Naive B cell (primary cell): ENCODE results near the gene SPATA16. TPM values are rescaled to one million over a fixed set of nuclear protein-coding genes. Genes with fewer than 3 reads are reported as not detected.

Experiments used
- ATAC-seq, 2 donors: fragments of 150-1000 bp; cut with Tn5 transposase; 2 replicates each; pipeline ENCODE4 v1.10.0; 2021; ENCODE audit warnings: low read depth in 2 of 2, mild to moderate bottlenecking in 2 of 2, moderate library complexity in 2 of 2
- DNase-seq: peaks from one replicate; pipeline ENCODE4 v3.0.0; 2022
- H3K27ac Mint-ChIP-seq, 6 donors: one replicate each; pipeline ENCODE4 v1.8.0; 2020 to 2022; ENCODE audit warnings: mild to moderate bottlenecking in 6 of 6, mixed read lengths in 6 of 6, moderate library complexity in 5 of 6, inconsistent platforms in 2 of 6
- H3K27me3 Mint-ChIP-seq, 3 donors: one replicate each; pipeline ENCODE4 v1.8.0; 2021 to 2022; ENCODE audit warnings: mixed read lengths in 3 of 3, mild to moderate bottlenecking in 1 of 3
- H3K36me3 Mint-ChIP-seq, 2 donors: one replicate each; pipeline ENCODE4 v1.8.0; 2020 to 2022; ENCODE audit warnings: mixed read lengths in 2 of 2, inconsistent platforms in 1 of 2, mild to moderate bottlenecking in 1 of 2
- H3K4me1 Mint-ChIP-seq, 3 donors: one replicate each; pipeline ENCODE4 v1.8.0; 2020 to 2022; ENCODE audit warnings: mixed read lengths in 3 of 3, inconsistent platforms in 1 of 3, mild to moderate bottlenecking in 1 of 3, moderate library complexity in 1 of 3
- H3K4me3 Mint-ChIP-seq, 8 donors: one replicate each; pipeline ENCODE4 v1.8.0; 2020 to 2022; ENCODE audit warnings: mild to moderate bottlenecking in 8 of 8, mixed read lengths in 8 of 8, moderate library complexity in 8 of 8, inconsistent platforms in 2 of 8
- H3K9me3 Mint-ChIP-seq, 7 donors: one replicate each; pipeline ENCODE4 v1.8.0; 2020 to 2022; ENCODE audit warnings: mixed read lengths in 7 of 7, mild to moderate bottlenecking in 5 of 7, inconsistent platforms in 2 of 7, moderate library complexity in 1 of 7
- polyA plus RNA-seq, 6 donors: library from polyadenylated mRNA; unstranded; fragments of 300-500 nt; fragmentation: Illumina TruSeq; gene quantifications; one replicate each; pipeline ENCODE4 v1.2.3, GENCODE V29; 2021; ENCODE audit warnings: low read depth in 6 of 6

The SPATA16 gene
- polyA plus RNA-seq, 6 donors from 2014 or later = not detected

DNA sequence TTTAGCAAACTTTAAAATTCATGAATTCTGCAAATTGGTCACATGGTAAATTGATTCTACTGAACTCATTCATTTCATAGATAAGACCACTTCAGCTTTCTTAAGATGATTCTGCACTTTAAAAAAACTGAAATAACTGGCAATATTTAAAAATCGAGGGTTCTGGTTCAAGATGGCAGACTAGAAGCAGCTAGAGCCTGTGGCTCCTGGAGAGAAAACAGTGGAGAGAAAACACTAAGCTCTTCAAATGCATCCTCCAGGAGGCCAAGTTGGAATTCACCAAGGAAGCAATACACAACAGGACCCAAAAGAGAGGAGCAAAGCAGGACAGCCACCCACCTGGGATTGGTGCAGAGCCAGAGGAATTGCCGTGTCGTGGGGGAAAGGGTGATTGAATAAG, 132.1 kb downstream of the SPATA16 start:
- no peaks in the 10 kb centered on the region for H3K4me1 Mint-ChIP-seq
- ATAC-seq = no peak

GRCh38 chr3:173007079-173007723, 133.8 kb downstream of the SPATA16 start:
- H3K36me3 Mint-ChIP-seq = no peaks in the 10 kb centered on the region
- no peak overlapping the region for H3K27ac Mint-ChIP-seq
- H3K27me3 Mint-ChIP-seq = no peaks in the 10 kb centered on the region
- H3K4me1 Mint-ChIP-seq = no peaks in the 10 kb centered on the region
- ATAC-seq (no peak), DNase-seq (no peak)
- peaks cover 0 to 4% (median 0%) of the 10 kb centered on the region in 7 donors for H3K9me3 Mint-ChIP-seq
- no peak overlapping the region for H3K4me3 Mint-ChIP-seq

More for the DNA sequence above, 132.1 kb downstream of the SPATA16 start:
- Mint-ChIP-seq H3K9me3 (peaks cover 0 to 5% (median 0%) of the 10 kb centered on the region in 7 donors), H3K4me3 (no peak overlapping the region), H3K27ac (no peak overlapping the region), H3K36me3 (no peaks in the 10 kb centered on the region), H3K27me3 (no peaks in the 10 kb centered on the region)
- no peak for DNase-seq

DNA sequence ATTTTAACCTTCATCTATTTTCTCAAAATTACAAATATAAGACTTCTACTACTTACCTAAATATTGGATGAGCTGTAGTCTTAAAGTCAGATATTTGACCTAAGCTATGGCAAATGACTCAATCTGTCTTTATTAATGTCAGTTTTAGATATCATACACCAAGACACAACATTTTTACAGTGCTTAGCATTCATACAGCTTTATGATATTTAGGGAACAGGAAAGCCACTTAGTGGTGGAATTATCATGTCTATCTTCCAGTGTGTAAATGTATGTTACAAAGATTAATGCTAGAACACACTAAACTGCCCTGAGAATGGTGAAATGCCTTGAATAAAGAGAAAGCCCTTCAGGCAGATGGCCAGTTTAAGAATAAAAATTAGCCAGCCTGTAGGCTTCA, 135.0 kb downstream of the SPATA16 start:
- Mint-ChIP-seq H3K4me1 (no peaks in the 10 kb centered on the region), H3K36me3 (no peaks in the 10 kb centered on the region), H3K4me3 (no peak overlapping the region), H3K27ac (no peak overlapping the region), H3K9me3 (peaks cover 0 to 5% (median 0%) of the 10 kb centered on the region in 7 donors), H3K27me3 (no peaks in the 10 kb centered on the region)
- no peak for DNase-seq
- no peak for ATAC-seq

GRCh38 chr3:173004681-173005080, 136.4 kb downstream of the SPATA16 start:
- DNase-seq (no peak), ATAC-seq (no peak)
- Mint-ChIP-seq H3K4me1 (no peaks in the 10 kb centered on the region), H3K27ac (no peak overlapping the region), H3K4me3 (no peak overlapping the region), H3K27me3 (peaks cover 0 to 5% (median 0%) of the 10 kb centered on the region in 3 donors), H3K36me3 (no peaks in the 10 kb centered on the region), H3K9me3 (peaks cover 0 to 8% (median 3%) of the 10 kb centered on the region in 7 donors)

DNA sequence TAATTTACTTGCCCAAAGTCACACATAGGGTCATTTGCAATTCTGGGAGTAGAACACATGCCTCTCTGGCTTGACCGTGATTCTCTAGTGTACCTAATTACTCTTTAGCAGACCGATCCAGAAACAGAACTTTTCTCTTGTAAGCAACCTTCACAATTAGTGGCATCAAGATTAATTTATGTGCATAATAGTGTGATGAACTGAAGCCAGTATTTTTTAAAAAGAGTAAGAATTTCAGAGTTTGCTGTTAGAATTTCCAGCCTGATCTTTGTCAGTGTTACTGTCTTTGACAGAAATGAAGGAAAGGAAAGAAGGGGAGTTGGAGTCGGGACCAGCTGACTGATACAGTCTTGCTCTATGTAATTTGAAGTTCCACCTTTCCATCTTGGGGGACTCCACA, 137.1 kb downstream of the SPATA16 start:
- H3K4me1 Mint-ChIP-seq = no peaks in the 10 kb centered on the region
- H3K36me3 Mint-ChIP-seq = no peaks in the 10 kb centered on the region
- H3K27ac Mint-ChIP-seq = no peak overlapping the region
- peaks cover 0 to 6% (median 3%) of the 10 kb centered on the region in 7 donors for H3K9me3 Mint-ChIP-seq
- ATAC-seq = no peak
- no peak overlapping the region for H3K4me3 Mint-ChIP-seq
- no peak for DNase-seq
- peaks cover 0 to 5% (median 0%) of the 10 kb centered on the region in 3 donors for H3K27me3 Mint-ChIP-seq

DNA sequence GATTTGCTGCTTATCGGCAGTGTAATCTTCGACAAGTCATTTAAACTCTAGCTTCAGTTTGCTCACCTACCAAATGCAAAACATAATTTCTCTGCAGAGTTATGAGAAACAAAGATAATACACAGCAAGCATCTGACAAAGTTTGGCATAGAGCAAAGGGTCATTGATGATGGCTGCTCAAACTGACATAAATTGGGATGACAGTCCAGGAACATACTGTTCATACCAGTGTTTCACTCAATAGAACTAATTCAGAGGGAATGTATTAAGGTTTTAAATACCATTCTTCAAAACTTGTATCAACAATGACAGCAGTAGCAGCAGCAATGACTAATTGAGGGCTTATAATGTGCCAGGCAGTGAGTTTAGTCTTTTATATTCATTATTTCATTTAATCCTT, 137.6 kb downstream of the SPATA16 start:
- peaks cover 0 to 5% (median 0%) of the 10 kb centered on the region in 3 donors for H3K27me3 Mint-ChIP-seq
- no peak overlapping the region for H3K27ac Mint-ChIP-seq
- ATAC-seq (no peak), DNase-seq (no peak)
- no peak overlapping the region for H3K4me3 Mint-ChIP-seq
- H3K9me3 Mint-ChIP-seq = peaks cover 0 to 6% (median 3%) of the 10 kb centered on the region in 7 donors
- no peaks in the 10 kb centered on the region for H3K36me3 Mint-ChIP-seq
- no peaks in the 10 kb centered on the region for H3K4me1 Mint-ChIP-seq

- Mint-ChIP-seq H3K4me1 (no peaks in the 10 kb centered on the region), H3K4me3 (no peak overlapping the region), H3K36me3 (no peaks in the 10 kb centered on the region), H3K27ac (no peak overlapping the region), H3K27me3 (peaks cover 0 to 5% (median 0%) of the 10 kb centered on the region in 3 donors), H3K9me3 (peaks cover 0 to 6% (median 3%) of the 10 kb centered on the region in 7 donors)
- DNase-seq (no peak), ATAC-seq (no peak)
Measured at GRCh38 chr3:173001622-173002021, 139.4 kb downstream of the SPATA16 start.

GRCh38 chr3:173000553-173000952, 140.5 kb downstream of the SPATA16 start:
- no peak for ATAC-seq
- H3K27me3 Mint-ChIP-seq = peaks cover 0 to 5% (median 0%) of the 10 kb centered on the region in 3 donors
- no peak overlapping the region for H3K4me3 Mint-ChIP-seq
- H3K36me3 Mint-ChIP-seq = no peaks in the 10 kb centered on the region
- no peaks in the 10 kb centered on the region for H3K4me1 Mint-ChIP-seq
- peaks cover 0 to 6% (median 3%) of the 10 kb centered on the region in 7 donors for H3K9me3 Mint-ChIP-seq
- H3K27ac Mint-ChIP-seq = no peak overlapping the region
- no peak for DNase-seq

DNA sequence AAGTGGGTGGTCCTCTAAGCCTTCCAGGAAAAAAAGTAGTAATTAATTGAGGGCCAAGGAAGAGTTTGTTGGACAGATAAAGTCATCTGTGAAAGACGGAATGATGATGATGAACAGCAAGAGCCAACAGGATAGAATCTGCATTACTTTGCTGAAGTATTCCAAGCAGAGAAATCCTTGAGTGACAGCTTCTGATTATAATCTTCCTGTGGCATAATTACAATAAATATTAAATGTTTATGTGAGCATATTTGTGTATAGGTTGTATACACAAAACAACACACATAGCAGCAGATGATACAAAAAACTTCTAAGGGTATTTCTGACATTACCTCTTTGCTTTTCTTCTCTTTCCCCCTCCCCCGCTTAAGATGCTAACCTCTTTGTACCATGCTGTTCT, 147.6 kb downstream of the SPATA16 start:
- ATAC-seq = no peak
- H3K4me1 Mint-ChIP-seq = no peaks in the 10 kb centered on the region

GRCh38 chr3:172991424-172991996, 149.5 kb downstream of the SPATA16 start:
- Mint-ChIP-seq H3K4me1 (no peaks in the 10 kb centered on the region), H3K27ac (no peak overlapping the region), H3K4me3 (no peak overlapping the region), H3K9me3 (peaks cover 0 to 4% (median 0%) of the 10 kb centered on the region in 7 donors), H3K27me3 (no peaks in the 10 kb centered on the region), H3K36me3 (no peaks in the 10 kb centered on the region)
- DNase-seq (no peak), ATAC-seq (no peak)

More for the DNA sequence above, 147.6 kb downstream of the SPATA16 start:
- DNase-seq = no peak
- Mint-ChIP-seq H3K27ac (no peak overlapping the region), H3K9me3 (peaks cover 0 to 4% (median 0%) of the 10 kb centered on the region in 7 donors), H3K27me3 (no peaks in the 10 kb centered on the region), H3K4me3 (no peak overlapping the region), H3K36me3 (no peaks in the 10 kb centered on the region)

GRCh38 chr3:172989373-172989772, 151.7 kb downstream of the SPATA16 start:
- peaks cover 0 to 4% (median 0%) of the 10 kb centered on the region in 7 donors for H3K9me3 Mint-ChIP-seq
- H3K4me3 Mint-ChIP-seq = no peak overlapping the region

DNA sequence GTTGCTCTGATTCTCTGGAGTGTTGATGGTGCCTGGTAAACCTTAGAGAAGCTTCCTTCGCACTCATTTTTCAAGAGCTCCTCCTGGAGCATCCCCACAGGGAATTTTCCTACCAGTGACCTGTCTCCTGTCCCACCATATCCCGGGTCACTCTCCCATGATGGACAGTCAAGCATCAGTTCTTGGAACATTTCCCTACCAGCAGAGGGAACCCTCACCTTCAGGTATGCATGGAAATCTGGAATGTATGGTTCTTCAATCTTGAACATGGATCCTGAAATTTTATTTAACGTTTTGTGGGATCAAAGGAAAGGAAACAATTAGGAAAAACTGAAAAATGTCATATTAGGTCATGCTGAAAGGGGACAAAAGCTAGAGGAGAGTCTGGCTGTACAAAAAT, 153.8 kb downstream of the SPATA16 start:
- peaks cover 0 to 2% (median 0%) of the 10 kb centered on the region in 7 donors for H3K9me3 Mint-ChIP-seq
- H3K4me1 Mint-ChIP-seq = no peaks in the 10 kb centered on the region
- no peak for DNase-seq
- no peak overlapping the region for H3K27ac Mint-ChIP-seq
- H3K4me3 Mint-ChIP-seq = no peak overlapping the region
- no peaks in the 10 kb centered on the region for H3K27me3 Mint-ChIP-seq
- no peak for ATAC-seq
- no peaks in the 10 kb centered on the region for H3K36me3 Mint-ChIP-seq

More at GRCh38 chr3:172989373-172989772, 151.7 kb downstream of the SPATA16 start:
- H3K27ac Mint-ChIP-seq = no peak overlapping the region
- H3K4me1 Mint-ChIP-seq = no peaks in the 10 kb centered on the region
- ATAC-seq (no peak), DNase-seq (no peak)
- H3K27me3 Mint-ChIP-seq = no peaks in the 10 kb centered on the region
- no peaks in the 10 kb centered on the region for H3K36me3 Mint-ChIP-seq

GRCh38 chr3:172984914-172985313, 156.1 kb downstream of the SPATA16 start:
- H3K4me1 Mint-ChIP-seq = no peaks in the 10 kb centered on the region
- ATAC-seq = no peak

DNA sequence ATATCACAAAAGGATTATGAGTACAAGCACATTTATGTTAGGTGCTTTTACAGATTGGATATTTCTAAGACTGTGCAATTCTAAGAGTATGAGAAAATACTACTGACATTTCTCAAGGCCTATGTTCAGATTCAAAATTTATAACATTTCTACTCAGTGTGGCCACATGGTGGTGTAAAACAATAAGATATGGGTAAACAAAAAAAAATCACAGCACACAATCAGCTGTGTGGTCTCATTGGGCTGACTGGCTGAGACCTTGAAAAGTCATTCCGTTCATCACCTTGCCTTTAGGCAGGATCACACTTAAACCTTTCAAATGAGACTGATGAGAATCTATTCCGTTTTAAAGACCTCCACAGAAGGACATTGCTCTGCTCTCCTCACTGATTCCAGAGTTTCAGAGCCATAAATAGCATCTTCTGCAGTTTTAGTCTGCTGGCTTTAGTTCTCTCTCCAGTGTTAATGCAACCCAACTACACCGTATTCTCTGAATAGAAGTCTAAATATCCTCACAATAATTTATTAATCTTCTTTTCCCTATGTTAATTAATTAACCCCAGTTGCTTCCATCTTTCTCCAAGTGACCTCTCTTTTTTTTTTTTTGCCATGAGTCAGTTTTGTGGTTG, 158.2 kb downstream of the SPATA16 start:
- no peak overlapping the region for H3K4me3 Mint-ChIP-seq
- ATAC-seq = no peak
- no peaks in the 10 kb centered on the region for H3K36me3 Mint-ChIP-seq
- H3K27ac Mint-ChIP-seq = no peak overlapping the region
- H3K9me3 Mint-ChIP-seq = peaks cover 0 to 4% (median 0%) of the 10 kb centered on the region in 7 donors
- no peaks in the 10 kb centered on the region for H3K4me1 Mint-ChIP-seq
- H3K27me3 Mint-ChIP-seq = no peaks in the 10 kb centered on the region
- no peak for DNase-seq

More at GRCh38 chr3:172984914-172985313, 156.1 kb downstream of the SPATA16 start:
- H3K27me3 Mint-ChIP-seq = no peaks in the 10 kb centered on the region
- DNase-seq = no peak
- H3K9me3 Mint-ChIP-seq = peaks cover 0 to 4% (median 0%) of the 10 kb centered on the region in 7 donors
- no peaks in the 10 kb centered on the region for H3K36me3 Mint-ChIP-seq
- H3K4me3 Mint-ChIP-seq = no peak overlapping the region
- no peak overlapping the region for H3K27ac Mint-ChIP-seq
